Astrocyte of the spinal cord (primary cell): ENCODE results near the gene ZNF624.

Experiments used
- DNase-seq: peaks from one replicate; pipeline ENCODE4 v3.0.0; 2011; ENCODE audit warnings: low read depth, low spot score
- H3K4me3 ChIP-seq: 2 replicates; pipeline ENCODE4 v1.5.1; 2011; ENCODE audit warnings: low read depth, mild to moderate bottlenecking, low read length, moderate library complexity
- CTCF ChIP-seq: IDR thresholded peaks from 2 replicates; pipeline ENCODE4 v1.5.1; 2012; ENCODE audit warnings: low read depth, mild to moderate bottlenecking, low read length, inconsistent platforms
- in situ Hi-C: cut with HindIII; loops from 2 replicates; pipeline ENCODE4 v1.10.0; 2017; ENCODE audit warnings: low sequenced_read_pairs

The ZNF624 gene

GRCh38 chr17:16622540-16623277 lies 30.9 kb downstream of the ZNF624 start:
- no peak for TF ChIP-seq CTCF
- in situ Hi-C loops, result no loop called here
- DNase-seq, result no peak
- H3K4me3 ChIP-seq, result no peak overlapping the region

DNA sequence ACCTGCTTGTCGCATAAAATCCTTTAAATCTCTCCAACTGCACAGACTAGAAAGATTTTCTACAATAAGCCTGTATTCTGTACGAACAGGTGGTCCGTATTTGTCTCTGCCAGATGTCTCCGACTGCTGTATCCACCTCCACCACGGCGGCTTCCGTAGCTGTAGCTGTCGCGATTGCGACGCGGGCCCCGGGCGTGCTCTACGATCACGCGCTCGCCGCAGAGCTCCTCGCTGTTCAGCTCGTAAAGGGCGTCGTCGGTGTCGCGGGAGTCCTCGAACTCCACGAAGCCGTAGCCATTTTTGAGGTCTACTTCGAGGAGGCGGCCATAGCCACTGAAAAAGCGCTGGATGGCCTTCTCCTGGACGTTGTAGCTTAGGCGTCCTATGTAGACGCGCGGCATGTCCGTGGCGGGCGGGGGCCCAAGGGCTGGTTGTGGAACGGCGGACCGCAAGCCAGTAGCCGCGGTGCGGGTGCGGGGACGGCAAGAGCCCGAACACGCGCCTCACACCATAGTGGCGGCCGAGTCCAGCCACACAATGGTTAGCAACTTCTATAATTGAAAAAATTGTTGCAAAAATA lies 36.1 kb downstream of the ZNF624 start:
- TF ChIP-seq CTCF, result no peak
- no peak for DNase-seq
- in situ Hi-C loops, result no loop called here
- H3K4me3 ChIP-seq, result no peak overlapping the region

DNA sequence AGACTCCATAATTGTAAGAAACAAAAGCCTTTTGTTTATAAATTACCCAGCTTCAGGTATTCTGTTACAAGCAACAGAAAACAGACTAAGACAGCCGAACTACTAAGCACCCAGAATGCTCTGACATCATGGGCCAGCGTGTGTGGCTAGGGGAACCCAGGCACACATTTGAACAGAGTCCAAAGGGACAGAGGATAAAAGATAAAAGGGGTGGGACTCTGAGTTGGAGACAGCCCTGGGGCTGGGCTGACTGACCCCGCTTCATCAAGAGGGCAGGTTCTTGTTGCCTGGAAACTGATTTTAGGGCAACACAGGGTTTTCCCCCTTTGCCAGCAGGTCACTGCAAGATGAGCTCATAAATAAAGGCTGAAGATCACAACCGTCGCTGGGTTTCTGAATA lies 54.1 kb downstream of the ZNF624 start:
- H3K4me3 ChIP-seq, result no peak overlapping the region
- DNase-seq, result no peak
- in situ Hi-C loops, result no loop called here
- TF ChIP-seq CTCF, result no peak

GRCh38 chr17:16593356-16594102 lies 60.1 kb downstream of the ZNF624 start:
- H3K4me3 ChIP-seq, result no peak overlapping the region
- no peak for DNase-seq
- in situ Hi-C loops, result no loop called here
- TF ChIP-seq CTCF, result no peak

- TF ChIP-seq CTCF, result peak; percentile 100
- peak; percentile 85 for DNase-seq
- in situ Hi-C loops, result no loop called here
- peak overlapping the region; percentile 61 for H3K4me3 ChIP-seq
Measured at GRCh38 chr17:16589097-16589969, 64.3 kb downstream of the ZNF624 start.

- TF ChIP-seq CTCF, result no peak
- in situ Hi-C loops, result no loop called here
- no peak overlapping the region for H3K4me3 ChIP-seq
- no peak for DNase-seq
Measured at GRCh38 chr17:16585796-16586195, 67.9 kb downstream of the ZNF624 start.
